Fibroblast of lung (primary cell): ENCODE data around the gene KRTAP13-1. TPM values are rescaled to one million over a fixed set of nuclear protein-coding genes. Genes with fewer than 3 reads are reported as not detected.

Experiments used
- DNase-seq, 2 donors: peaks; one replicate each; pipeline versions ENCODE4 v3.0.0 to v3.0.0-alpha.2; 2010; ENCODE audit warnings: low read depth in 2 of 2
- H2AFZ ChIP-seq: 2 replicates; pipeline ENCODE4 v1.5.1; 2012; ENCODE audit warnings: low read length, control low read depth, inconsistent platforms
- H3K27ac ChIP-seq: 2 replicates; pipeline ENCODE4 v1.5.1; 2011; ENCODE audit warnings: low read length, control low read depth; ENCODE audit not compliant: insufficient read depth
- H3K27me3 ChIP-seq: 2 replicates; pipeline ENCODE4 v1.5.1; 2011; ENCODE audit warnings: mild to moderate bottlenecking, low read length; ENCODE audit not compliant: control insufficient read depth, insufficient read depth
- H3K36me3 ChIP-seq: 2 replicates; pipeline ENCODE4 v1.5.1; 2011; ENCODE audit warnings: low read length; ENCODE audit not compliant: control insufficient read depth, insufficient read depth
- H3K4me1 ChIP-seq: 2 replicates; pipeline ENCODE4 v1.5.1; 2011; ENCODE audit warnings: low read length; ENCODE audit not compliant: control insufficient read depth, insufficient read depth; ENCODE audit errors: extremely low read depth
- H3K4me2 ChIP-seq: 2 replicates; pipeline ENCODE4 v1.5.1; 2011; ENCODE audit warnings: low read length, control low read depth; ENCODE audit not compliant: insufficient read depth; ENCODE audit errors: extremely low read depth
- H3K4me3 ChIP-seq, 4 experiments: fragments of 200-600 bp in 1 of 4; sonication (generic) in 1 of 4; replicated peaks in 1 of 4; 2 replicates each; pipeline ENCODE4 v1.5.1; 2011 to 2016; ENCODE audit warnings: low read length in 4 of 4, low read depth in 3 of 4, mild to moderate bottlenecking in 3 of 4, control low read depth in 2 of 4, inconsistent platforms in 1 of 4, mixed read lengths in 1 of 4; ENCODE audit not compliant: insufficient read depth in 1 of 4; ENCODE audit errors: control extremely low read depth in 1 of 4
- H3K79me2 ChIP-seq: 2 replicates; pipeline ENCODE4 v1.5.1; 2012; ENCODE audit warnings: mild to moderate bottlenecking, low read length, inconsistent platforms; ENCODE audit not compliant: control insufficient read depth, insufficient read depth
- H3K9ac ChIP-seq: 2 replicates; pipeline ENCODE4 v1.5.1; 2011; ENCODE audit warnings: mild to moderate bottlenecking, low read length, control low read depth; ENCODE audit not compliant: insufficient read depth
- H3K9me3 ChIP-seq: 2 replicates; pipeline ENCODE4 v1.5.1; 2012; ENCODE audit warnings: low read depth, low read length; ENCODE audit not compliant: control insufficient read depth, insufficient read depth
- H4K20me1 ChIP-seq: 2 replicates; pipeline ENCODE4 v1.5.1; 2011; ENCODE audit warnings: low read length; ENCODE audit not compliant: control insufficient read depth, insufficient read depth; ENCODE audit errors: extremely low read depth
- CTCF ChIP-seq, 2 donors: IDR thresholded peaks in 1 of 2; conservative IDR thresholded peaks in 1 of 2; 1 replicate in 1 of 2; 2 replicates in 1 of 2; pipeline ENCODE4 v1.5.1; 2011 to 2012; ENCODE audit warnings: low read length in 2 of 2, control low read depth in 1 of 2, inconsistent platforms in 1 of 2, low read depth in 1 of 2, mild to moderate bottlenecking in 1 of 2
- EZH2 ChIP-seq: IDR thresholded peaks from 2 replicates; pipeline ENCODE4 v1.5.1; 2012; ENCODE audit warnings: low read length, control low read depth, mild to moderate bottlenecking; ENCODE audit errors: missing control alignments
- polyA plus RNA-seq, 2 donors: library from polyadenylated mRNA; depleted of rRNA in 1 of 2; stranded (reverse) in 1 of 2; unstranded in 1 of 2; fragments of >200 nt; gene quantifications; 2 replicates each; pipeline ENCODE4 v1.2.1, GENCODE V29; 2011 to 2012; ENCODE audit warnings: missing spikeins in 1 of 2
- total RNA-seq: library from RNA; depleted of rRNA; stranded (reverse); fragments of >200 nt; gene quantifications from 2 replicates; pipeline ENCODE4 v1.2.1, GENCODE V29; 2014

KRTAP13-1 gene
- total and polyA plus RNA-seq, 2 donors (not counting 1 experiment from before 2014, with no cell fraction given), result not detected

DNA sequence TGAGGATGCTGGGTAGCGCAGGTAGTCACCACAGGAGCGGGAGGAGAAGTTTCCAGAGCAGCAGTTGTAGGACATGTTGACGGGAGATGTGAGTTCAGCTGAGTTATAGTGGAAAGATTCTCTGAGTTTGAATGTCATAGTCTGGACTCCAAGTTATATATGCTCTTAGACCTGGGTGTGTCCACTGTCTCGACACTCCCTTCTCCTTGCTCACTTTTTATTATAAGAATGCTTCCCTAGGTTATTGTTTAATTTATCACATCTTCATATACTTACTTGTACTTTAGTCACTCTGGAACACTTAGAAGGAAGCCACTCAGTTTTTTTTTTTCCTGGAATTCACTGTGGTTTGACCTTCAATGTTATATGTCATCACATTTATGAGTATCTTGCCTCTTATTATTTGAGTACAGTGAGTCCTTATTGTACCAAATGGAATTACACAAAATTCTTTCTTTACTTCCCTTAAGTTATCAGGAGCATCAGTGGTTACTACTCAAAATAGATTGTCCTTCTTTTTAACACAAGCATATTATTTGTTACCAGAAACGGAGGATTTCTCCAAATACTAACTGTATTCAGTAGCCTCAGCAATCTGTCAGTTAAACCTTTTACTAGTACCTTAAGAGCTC lies 23.6 kb upstream of the KRTAP13-1 start, which contains the start of gene KRTAP13-2:
KRTAP13-2 (minus strand) TSS at position 133 of the 632 bp plus-strand sequence; CDS start at position 75, 58 bp downstream.
- no peaks in the 10 kb centered on the region for H3K79me2 ChIP-seq
- no peaks in the 10 kb centered on the region for H4K20me1 ChIP-seq
- TF ChIP-seq EZH2, result no peak
- DNase-seq, result no peak
- no peak within 1 kb of the TSS for H3K27ac ChIP-seq
- H2AFZ ChIP-seq, result no peak within 1 kb of the TSS
- H3K9ac ChIP-seq, result no peak within 1 kb of the TSS
- no peaks in the 10 kb centered on the region for H3K36me3 ChIP-seq
- no peaks in the 10 kb centered on the region for H3K9me3 ChIP-seq
- H3K4me3 ChIP-seq, result no peak within 1 kb of the TSS
- no peaks in the 10 kb centered on the region for H3K27me3 ChIP-seq
- no peaks in the 10 kb centered on the region for H3K4me1 ChIP-seq
- no peak within 1 kb of the TSS for H3K4me2 ChIP-seq

- TF ChIP-seq CTCF (conservative IDR thresholded peaks at IDR 0.05 in 1 of 2, IDR thresholded peaks at IDR 0.05 in 1 of 2; ENCODE audit: low read depth in 1 of 2, low read length in 2 of 2), result no peak
- no peak for TF ChIP-seq EZH2
- no peak overlapping the region for H3K27ac ChIP-seq
- H3K9ac ChIP-seq, result no peak overlapping the region
- H3K79me2 ChIP-seq, result no peaks in the 10 kb centered on the region
- H3K9me3 ChIP-seq, result no peaks in the 10 kb centered on the region
- no peaks in the 10 kb centered on the region for H3K36me3 ChIP-seq
- no peak overlapping the region for H2AFZ ChIP-seq
- no peak overlapping the region for H3K4me2 ChIP-seq
- H3K4me1 ChIP-seq, result no peaks in the 10 kb centered on the region
- no peak overlapping the region for H3K4me3 ChIP-seq
- no peaks in the 10 kb centered on the region for H4K20me1 ChIP-seq
- no peaks in the 10 kb centered on the region for H3K27me3 ChIP-seq
- no peak for DNase-seq
Measured at GRCh38 chr21:30382201-30382600, 13.6 kb upstream of the KRTAP13-1 start.

GRCh38 chr21:30391492-30392025 lies 4.3 kb upstream of the KRTAP13-1 start:
- no peak overlapping the region for H3K4me3 ChIP-seq
- no peak overlapping the region for H3K9ac ChIP-seq
- no peak overlapping the region for H3K4me2 ChIP-seq
- H2AFZ ChIP-seq, result no peak overlapping the region
- no peaks in the 10 kb centered on the region for H3K36me3 ChIP-seq
- no peaks in the 10 kb centered on the region for H3K9me3 ChIP-seq
- H4K20me1 ChIP-seq, result no peaks in the 10 kb centered on the region
- no peaks in the 10 kb centered on the region for H3K79me2 ChIP-seq
- no peaks in the 10 kb centered on the region for H3K27me3 ChIP-seq
- DNase-seq, result no peak
- TF ChIP-seq CTCF (conservative IDR thresholded peaks at IDR 0.05 in 1 of 2, IDR thresholded peaks at IDR 0.05 in 1 of 2; ENCODE audit: low read depth in 1 of 2, low read length in 2 of 2) (no peak), EZH2 (no peak)
- H3K27ac ChIP-seq, result no peak overlapping the region
- H3K4me1 ChIP-seq, result no peaks in the 10 kb centered on the region
